Activated CD8-positive, alpha-beta memory T cell treated with anti-CD3 and anti-CD28 coated beads, Interleukin-2, amount 50 U/mL, for 24 hours (primary cell): ENCODE measurements around the gene TMEM129.

Experiments
- DNase-seq: peaks from one replicate; pipeline ENCODE4 v3.0.0-alpha.2; 2020; ENCODE audit errors: extremely low read depth

Gene TMEM129

GRCh38 chr4:1758306-1759121 is 37.4 kb upstream of the TMEM129 start:
- no peak for DNase-seq

GRCh38 chr4:1757836-1758235 is 36.7 kb upstream of the TMEM129 start:
- DNase-seq, result no peak

- no peak for DNase-seq
Measured at GRCh38 chr4:1756893-1757779, 36.0 kb upstream of the TMEM129 start.

- DNase-seq, result no peak
Measured at GRCh38 chr4:1756079-1756478, 35.0 kb upstream of the TMEM129 start.

GRCh38 chr4:1755297-1755696 is 34.2 kb upstream of the TMEM129 start:
- no peak for DNase-seq

GRCh38 chr4:1754336-1754735 is 33.2 kb upstream of the TMEM129 start:
- no peak for DNase-seq

- DNase-seq, result no peak
Measured at GRCh38 chr4:1753697-1754311, 32.7 kb upstream of the TMEM129 start.

GRCh38 chr4:1753294-1753696 is 32.2 kb upstream of the TMEM129 start:
- DNase-seq, result no peak

GRCh38 chr4:1752284-1753041 is 31.3 kb upstream of the TMEM129 start:
- DNase-seq, result no peak

- no peak for DNase-seq
Measured at GRCh38 chr4:1751919-1752283, 30.8 kb upstream of the TMEM129 start.

- no peak for DNase-seq
Measured at GRCh38 chr4:1751155-1751918, 30.2 kb upstream of the TMEM129 start.

- no peak for DNase-seq
Measured at GRCh38 chr4:1750381-1751154, 29.4 kb upstream of the TMEM129 start.

GRCh38 chr4:1749826-1750225 is 28.7 kb upstream of the TMEM129 start:
- no peak for DNase-seq

- no peak for DNase-seq
Measured at GRCh38 chr4:1749370-1749769, 28.2 kb upstream of the TMEM129 start.

- DNase-seq, result peak; percentile 39
Measured at GRCh38 chr4:1748465-1748995, 27.4 kb upstream of the TMEM129 start.

- no peak for DNase-seq
Measured at GRCh38 chr4:1747603-1747967, 26.5 kb upstream of the TMEM129 start.

GRCh38 chr4:1746919-1747602 is 25.9 kb upstream of the TMEM129 start:
- no peak for DNase-seq

- peak; percentile 64 for DNase-seq
Measured at GRCh38 chr4:1746265-1746691, 25.2 kb upstream of the TMEM129 start.

- no peak for DNase-seq
Measured at GRCh38 chr4:1745697-1746096, 24.6 kb upstream of the TMEM129 start.
